Activated CD4-positive, alpha-beta T cell treated with anti-CD3 and anti-CD28 coated beads for 48 hours (primary cell): ENCODE measurements around the gene KRT6A.
"Not testable (repeated sequence)": the region's sequence is repeated elsewhere in the genome, so short reads cannot be mapped to it uniquely, and the experiment has no call there.

Experiments used
- DNase-seq: peaks from one replicate; pipeline ENCODE4 v3.0.0-alpha.2; 2020

The KRT6A gene

DNA sequence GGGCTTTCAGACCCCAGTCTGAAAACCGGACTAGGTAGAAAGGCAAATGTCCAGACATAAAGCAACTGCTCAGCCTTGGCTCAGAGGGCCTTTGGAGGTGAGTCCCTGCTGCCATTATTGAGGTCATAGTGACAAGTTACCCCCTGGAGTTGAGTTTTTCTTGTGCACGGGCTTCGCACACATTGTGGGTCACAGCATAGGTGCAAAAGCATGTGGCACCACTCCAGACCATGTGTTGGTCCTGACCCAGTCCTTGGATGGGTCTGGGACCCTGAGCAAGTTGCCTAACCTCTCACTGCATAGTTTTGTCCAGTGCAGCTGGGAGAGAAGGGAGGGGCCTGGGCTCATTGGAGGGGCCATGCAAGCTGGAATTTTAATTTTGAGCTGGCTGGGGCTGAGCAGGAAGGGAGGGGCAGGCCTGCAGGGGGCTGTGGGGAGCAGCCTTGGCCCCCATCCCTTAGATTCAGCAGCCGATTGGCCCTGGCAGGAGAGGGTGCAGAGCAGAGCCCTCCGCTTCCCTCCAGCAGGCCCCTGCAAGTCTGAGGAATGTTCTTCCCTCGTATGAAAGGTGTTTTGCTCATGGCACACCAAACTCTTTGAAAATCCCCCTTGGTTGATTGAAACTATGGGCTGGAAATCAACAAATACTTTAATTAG, 31.3 kb upstream of the KRT6A start:
- no peak for DNase-seq

DNA sequence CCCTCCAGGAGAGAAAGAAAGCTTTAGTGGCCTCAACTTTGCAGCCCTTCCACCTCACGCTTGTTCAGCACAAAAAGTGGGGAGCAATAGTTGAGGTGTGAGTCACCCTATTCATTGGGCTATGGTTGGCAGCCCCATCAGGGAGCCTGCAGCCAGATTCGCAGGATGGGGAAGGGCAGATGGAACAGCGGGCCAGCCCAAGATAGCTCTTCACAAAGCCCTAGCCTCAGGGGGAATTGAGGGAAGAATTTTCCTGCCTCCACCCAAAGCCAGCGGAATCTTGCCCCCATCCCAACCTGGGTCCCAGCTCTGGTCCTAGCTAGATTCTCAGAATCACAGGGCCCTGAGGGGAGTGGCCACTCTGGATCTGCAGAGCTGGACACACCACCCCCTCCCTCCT, 30.8 kb upstream of the KRT6A start:
- DNase-seq, result no peak

GRCh38 chr12:52522346-52523011, 29.4 kb upstream of the KRT6A start:
- DNase-seq, result no peak

- DNase-seq, result no peak
Measured at GRCh38 chr12:52521568-52522266, 28.7 kb upstream of the KRT6A start.

DNA sequence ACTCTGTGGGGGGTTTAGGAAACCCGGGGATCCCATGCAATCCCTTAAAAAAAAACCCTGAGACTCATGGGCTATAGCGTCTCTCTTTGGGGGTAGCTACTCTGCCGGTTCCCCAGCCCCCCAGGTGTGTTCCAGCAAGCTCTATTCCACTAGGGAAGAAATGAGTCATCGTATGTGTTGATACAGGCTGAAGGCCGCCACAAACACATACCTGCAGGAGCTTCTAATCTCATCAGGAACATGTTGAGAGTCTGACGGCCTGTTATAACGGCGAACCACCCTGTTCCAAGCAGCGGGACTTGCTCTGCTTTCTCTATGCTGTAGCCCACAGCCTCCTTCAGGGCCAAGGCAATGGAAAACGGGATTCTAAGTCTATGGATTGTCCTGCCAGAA, 28.1 kb upstream of the KRT6A start:
- DNase-seq, result no peak

DNA sequence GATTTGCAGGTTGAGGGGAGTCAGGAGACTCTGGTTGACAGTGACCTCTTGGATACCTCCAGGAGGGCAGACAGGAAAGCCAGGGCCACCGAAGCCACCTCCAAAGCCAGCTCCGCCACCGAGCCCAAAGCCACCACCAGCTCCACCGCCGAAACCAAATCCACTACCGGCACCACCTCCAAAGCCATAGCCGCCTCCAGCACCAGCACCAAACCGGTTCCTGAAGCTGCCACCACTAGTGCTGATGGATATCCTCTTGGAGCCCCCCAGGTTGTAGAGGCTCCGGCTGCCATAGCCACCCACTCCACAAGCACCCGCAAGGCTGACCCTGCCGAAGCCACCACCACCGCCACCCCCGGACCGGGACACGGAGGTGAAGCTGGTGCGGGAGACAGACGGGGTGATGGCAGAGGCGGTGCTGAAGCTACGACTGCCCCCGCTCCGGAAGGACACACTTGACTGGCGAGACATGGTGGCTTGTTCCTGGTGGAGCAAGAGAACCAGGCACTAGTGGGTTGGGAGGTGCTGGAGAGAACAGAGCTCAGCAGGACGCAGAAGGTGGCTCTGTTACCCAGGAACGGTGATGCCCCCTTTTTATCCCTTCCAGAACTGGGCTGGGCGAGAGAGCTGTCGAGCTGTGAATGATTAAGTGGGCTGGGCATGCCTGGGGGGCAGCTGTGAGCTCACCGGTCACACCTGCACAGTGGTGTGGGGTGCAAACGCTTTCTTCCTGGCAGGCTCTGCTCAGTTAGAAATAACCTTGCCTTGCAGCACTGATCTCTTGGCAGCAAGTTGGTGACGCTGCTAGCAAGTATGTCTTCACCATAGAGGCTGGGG, 27.0 kb upstream of the KRT6A start, which contains the start of gene KRT5:
Gene KRT5, minus strand, starts transcription at position 569 of the 837 bp plus-strand sequence. Its CDS starts 98 bp downstream, at position 471.
- DNase-seq, result no peak

GRCh38 chr12:52519387-52519703, 26.3 kb upstream of the KRT6A start:
- DNase-seq, result no peak

GRCh38 chr12:52518574-52519386, 25.7 kb upstream of the KRT6A start:
- no peak for DNase-seq

DNA sequence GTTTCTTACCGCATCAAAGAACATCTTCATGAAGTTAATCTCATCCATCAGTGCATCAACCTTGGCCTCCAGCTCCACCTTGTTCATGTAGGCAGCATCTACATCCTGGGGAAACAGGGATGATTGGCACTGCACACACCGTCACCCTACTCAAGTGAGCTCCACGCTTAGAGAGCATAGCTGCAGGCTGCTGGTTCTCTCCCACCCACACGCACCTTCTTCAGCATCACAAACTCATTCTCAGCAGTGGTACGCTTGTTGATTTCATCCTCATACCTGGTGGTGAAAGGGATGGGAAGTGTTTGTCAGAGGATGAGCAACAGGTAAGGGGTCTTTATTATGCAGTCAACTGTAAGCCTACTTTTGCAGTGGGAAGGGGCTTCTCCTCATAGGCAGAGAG, 24.8 kb upstream of the KRT6A start:
- DNase-seq, result no peak

GRCh38 chr12:52517005-52517835, 24.2 kb upstream of the KRT6A start:
- no peak for DNase-seq

DNA sequence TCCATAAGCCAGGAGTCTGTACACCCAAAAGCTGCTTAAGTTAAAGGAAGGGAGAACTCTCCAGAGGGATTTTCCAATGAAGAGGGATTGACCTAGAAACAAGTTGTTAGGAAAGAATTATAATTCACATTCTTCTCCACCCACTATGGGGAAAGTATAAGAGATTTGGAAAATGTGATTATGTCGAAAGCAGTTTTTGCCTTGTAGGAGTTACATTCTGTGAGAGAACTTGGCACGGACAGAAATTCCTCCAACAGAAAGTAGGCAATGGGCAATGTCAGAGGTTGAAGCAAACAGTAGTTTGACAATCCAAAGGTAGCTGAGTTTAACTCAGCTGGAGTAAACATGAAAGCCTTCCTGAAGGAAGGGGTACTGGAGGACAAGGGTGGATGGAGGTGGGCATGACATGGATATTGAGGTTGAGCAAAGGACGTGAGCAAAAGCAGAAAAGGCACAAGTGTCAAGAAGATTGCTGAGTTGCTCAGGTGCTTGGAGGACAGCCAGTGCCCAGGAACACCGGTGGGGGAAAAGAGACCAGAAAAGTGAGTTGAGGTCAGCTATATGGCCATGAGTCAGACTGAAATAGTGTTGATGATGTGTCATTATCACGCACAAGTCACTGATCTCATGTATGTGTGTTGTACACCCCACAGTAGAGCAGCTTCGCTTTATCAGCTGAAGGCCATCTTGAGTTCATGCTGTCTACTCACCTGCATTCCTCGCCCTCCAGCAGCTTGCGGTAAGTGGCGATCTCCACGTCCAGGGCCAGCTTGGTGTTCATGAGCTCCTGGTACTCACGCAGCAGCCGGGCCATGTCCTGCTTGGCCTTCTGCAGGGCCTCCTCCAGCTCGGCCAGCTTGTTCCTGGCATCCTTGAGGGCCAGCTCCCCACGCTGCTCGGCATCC, 23.1 kb upstream of the KRT6A start:
- DNase-seq, result no peak

DNA sequence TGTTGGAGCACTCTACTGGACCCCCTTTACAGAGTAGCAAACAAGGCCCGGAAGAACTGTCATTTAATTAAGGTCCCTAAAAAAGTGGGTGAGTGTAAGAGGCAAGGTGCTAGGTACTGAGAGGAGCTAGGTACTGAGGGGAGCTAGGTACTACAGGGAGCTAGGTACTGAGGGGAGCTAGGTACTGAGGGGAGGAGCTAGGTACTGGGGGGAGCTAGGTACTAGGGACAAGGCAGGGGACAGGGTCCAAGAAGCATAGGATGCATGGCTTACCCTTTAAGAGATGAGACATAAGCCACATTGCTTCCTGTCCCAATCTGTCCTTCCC, 22.2 kb upstream of the KRT6A start:
- no peak for DNase-seq

GRCh38 chr12:52514471-52515318, 21.6 kb upstream of the KRT6A start:
- no peak for DNase-seq

- DNase-seq, result no peak
Measured at GRCh38 chr12:52513736-52514135, 20.7 kb upstream of the KRT6A start.

DNA sequence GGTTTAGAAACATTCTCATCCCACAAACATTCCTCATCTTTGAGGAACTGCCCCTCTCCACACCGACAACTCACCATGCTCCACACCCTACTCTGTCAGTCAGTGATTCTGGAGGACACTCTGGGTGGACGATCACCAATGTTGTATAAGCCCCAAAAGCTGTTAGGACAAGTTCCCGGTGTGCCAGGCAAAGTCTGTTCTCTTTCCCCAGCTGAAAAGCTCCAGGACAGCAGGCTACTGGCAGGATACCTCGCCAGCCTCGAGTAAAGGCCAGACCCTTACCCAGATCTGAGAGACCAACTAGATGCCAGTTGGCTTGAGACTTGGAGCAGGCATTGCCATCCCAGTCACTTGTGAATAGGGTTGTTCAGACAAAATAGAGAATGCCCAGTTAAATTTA, 15.2 kb upstream of the KRT6A start:
- DNase-seq, result no peak

- no peak for DNase-seq
Measured at GRCh38 chr12:52506858-52507715, 14.0 kb upstream of the KRT6A start.

GRCh38 chr12:52502877-52503276, 9.8 kb upstream of the KRT6A start:
- no peak for DNase-seq

DNA sequence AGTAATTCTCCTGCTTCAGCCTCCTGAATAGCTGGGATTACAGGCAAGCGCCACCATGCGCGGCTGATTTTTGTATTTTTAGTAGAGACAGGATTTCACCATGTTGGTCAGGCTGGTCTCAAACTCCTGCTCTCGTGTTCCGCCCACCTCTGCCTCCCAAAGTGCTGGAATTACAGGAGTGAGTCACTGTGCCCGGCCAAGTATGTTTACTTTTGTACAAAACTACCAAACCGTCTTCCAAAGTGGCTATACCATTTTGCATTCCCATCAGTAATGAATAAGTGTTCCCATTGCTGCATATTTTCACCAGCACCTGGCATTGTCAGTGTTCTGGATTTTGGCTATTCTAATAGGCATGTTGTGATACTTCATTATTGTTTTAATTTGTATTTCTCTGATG, 8.4 kb upstream of the KRT6A start:
- DNase-seq, result no peak

GRCh38 chr12:52500574-52500973, 7.5 kb upstream of the KRT6A start:
- not testable (repeated sequence) for DNase-seq
